IMR-90 (cell line): ENCODE measurements around the gene RFXANK. TPM values are rescaled to one million over a fixed set of nuclear protein-coding genes. Genes with fewer than 3 reads are reported as not detected.

Experiments
- ATAC-seq: fragments of 200-7000 bp; cut with Tn5 transposase; 2 replicates; pipeline ENCODE4 v1.9.1; 2020; ENCODE audit warnings: low read depth, mild to moderate bottlenecking, moderate library complexity
- BruUV-seq: library from RNA; stranded (reverse); fragments of 400-500 nt; replicated peaks from 2 replicates; lab custom pipeline; 2021; lab: Mats Ljungman, UMichigan
- CTCF ChIA-PET: fragments of 300-600 bp; formaldehyde crosslinking; extraction: SDS; loops from one replicate; lab custom pipeline; 2021; ENCODE audit warnings: antibody characterized with exemption; lab: Yijun Ruan, JAX
- POLR2A ChIA-PET: fragments of 300-600 bp; sonication (Branson Sonifier 250); formaldehyde crosslinking; loops from one replicate; lab custom pipeline; 2022; ENCODE audit warnings: antibody characterized with exemption; ENCODE audit not compliant: unreplicated experiment; lab: Charles Lee
- DNase-seq: peaks from one replicate; pipeline ENCODE4 v3.0.0; 2013
- H2AFZ ChIP-seq: replicated peaks from 2 replicates; pipeline ENCODE3; 2013; ENCODE audit warnings: low read length, mild to moderate bottlenecking; ENCODE audit not compliant: poor library complexity
- H2AK5ac ChIP-seq: 2 replicates; pipeline ENCODE4 v1.6.1; 2013; ENCODE audit warnings: low read depth, low read length, inconsistent platforms
- H2AK9ac ChIP-seq: replicated peaks from 2 replicates; pipeline ENCODE3; 2013; ENCODE audit warnings: mild to moderate bottlenecking, low read depth, low read length, moderate library complexity; ENCODE audit not compliant: poor library complexity
- H2BK120ac ChIP-seq: 2 replicates; pipeline ENCODE4 v1.6.1; 2013; ENCODE audit warnings: low read depth, low read length, inconsistent platforms
- H2BK15ac ChIP-seq: 3 replicates; pipeline ENCODE4 v1.6.1; 2013; ENCODE audit warnings: low read depth, low read length, inconsistent platforms
- H2BK20ac ChIP-seq: 2 replicates; pipeline ENCODE4 v1.6.1; 2013; ENCODE audit warnings: low read depth, mild to moderate bottlenecking, inconsistent platforms, low read length, moderate library complexity
- H2BK5ac ChIP-seq: 2 replicates; pipeline ENCODE4 v1.6.1; 2013; ENCODE audit warnings: mild to moderate bottlenecking, low read depth, low read length, inconsistent platforms; ENCODE audit not compliant: poor library complexity, severe bottlenecking
- H3K14ac ChIP-seq: replicated peaks from 2 replicates; pipeline ENCODE4 v1.6.1; 2013; ENCODE audit warnings: low read depth, low read length, inconsistent platforms
- H3K18ac ChIP-seq: 2 replicates; pipeline ENCODE4 v1.6.1; 2013; ENCODE audit warnings: low read depth, low read length, control low read depth
- H3K23ac ChIP-seq: 2 replicates; pipeline ENCODE4 v1.6.1; 2013; ENCODE audit warnings: low read depth, low read length, inconsistent platforms
- H3K27ac ChIP-seq: 2 replicates; pipeline ENCODE4 v1.5.1; 2013; ENCODE audit warnings: mild to moderate bottlenecking, control low read depth, low read length; ENCODE audit not compliant: insufficient read depth
- H3K27me3 ChIP-seq: 2 replicates; pipeline ENCODE4 v1.6.1; 2013; ENCODE audit warnings: low read length; ENCODE audit not compliant: control insufficient read depth, insufficient read depth
- H3K36me3 ChIP-seq: 2 replicates; pipeline ENCODE4 v1.6.1; 2013; ENCODE audit warnings: low read length, mixed read lengths; ENCODE audit not compliant: control insufficient read depth, insufficient read depth
- H3K4ac ChIP-seq: 2 replicates; pipeline ENCODE4 v1.6.1; 2013; ENCODE audit warnings: low read depth, low read length, inconsistent platforms
- H3K4me1 ChIP-seq: 2 replicates; pipeline ENCODE4 v1.6.1; 2013; ENCODE audit warnings: low read length, mixed read lengths; ENCODE audit not compliant: control insufficient read depth, insufficient read depth
- H3K4me2 ChIP-seq: 2 replicates; pipeline ENCODE4 v1.6.1; 2013; ENCODE audit warnings: low read depth, mild to moderate bottlenecking, control low read depth, low read length, moderate library complexity
- H3K4me3 ChIP-seq: 2 replicates; pipeline ENCODE4 v1.5.1; 2013; ENCODE audit warnings: low read depth, mild to moderate bottlenecking, control low read depth, low read length, moderate library complexity; ENCODE audit not compliant: insufficient read depth
- H3K56ac ChIP-seq: 2 replicates; pipeline ENCODE4 v1.6.1; 2013; ENCODE audit warnings: low read length, inconsistent platforms; ENCODE audit not compliant: insufficient read depth; ENCODE audit errors: extremely low read depth
- H3K79me1 ChIP-seq, 2 experiments: 2 replicates each; pipeline ENCODE4 v1.6.1; 2013; ENCODE audit warnings: low read length in 2 of 2, inconsistent platforms in 1 of 2, low read depth in 1 of 2
- H3K9ac ChIP-seq: 2 replicates; pipeline ENCODE4 v1.6.1; 2013; ENCODE audit warnings: low read depth, low read length, control low read depth
- H3K9me1 ChIP-seq: 2 replicates; pipeline ENCODE4 v1.6.1; 2013; ENCODE audit warnings: low read length, inconsistent platforms; ENCODE audit not compliant: insufficient read depth
- H3K9me3 ChIP-seq: 2 replicates; pipeline ENCODE4 v1.6.1; 2013; ENCODE audit warnings: low read length; ENCODE audit not compliant: control insufficient read depth, insufficient read depth
- H4K20me1 ChIP-seq: 2 replicates; pipeline ENCODE4 v1.6.1; 2013; ENCODE audit warnings: low read length, inconsistent platforms; ENCODE audit not compliant: insufficient read depth
- H4K5ac ChIP-seq: 2 replicates; pipeline ENCODE4 v1.6.1; 2013; ENCODE audit warnings: mild to moderate bottlenecking, low read depth, low read length, control low read depth
- H4K8ac ChIP-seq, 2 experiments: 2 replicates each; pipeline ENCODE4 v1.6.1; 2013; ENCODE audit warnings: low read depth in 2 of 2, low read length in 2 of 2, control low read depth in 1 of 2, inconsistent platforms in 1 of 2
- H4K91ac ChIP-seq: 2 replicates; pipeline ENCODE4 v1.6.1; 2013; ENCODE audit warnings: low read depth, low read length, inconsistent platforms; ENCODE audit not compliant: insufficient read depth
- BHLHE40 ChIP-seq: fragments of 150-350 bp; IDR thresholded peaks from 2 replicates; pipeline ENCODE4 v1.6.1; 2016; ENCODE audit warnings: mild to moderate bottlenecking, low read depth, low read length
- CEBPB ChIP-seq: IDR thresholded peaks from 2 replicates; pipeline ENCODE4 v1.6.1; 2012; ENCODE audit warnings: low read depth, low read length, improper control_type of control experiment
- CHD1 ChIP-seq: IDR thresholded peaks from 2 replicates; pipeline ENCODE4 v1.6.1; 2012; ENCODE audit warnings: low read depth, low read length, improper control_type of control experiment
- FOS ChIP-seq: fragments of 150-350 bp; IDR thresholded peaks from 2 replicates; pipeline ENCODE4 v1.6.1; 2016; ENCODE audit warnings: low read depth, low read length
- MAFK ChIP-seq: IDR thresholded peaks from 2 replicates; pipeline ENCODE4 v1.6.1; 2012; ENCODE audit warnings: low read depth, low read length, improper control_type of control experiment
- MAZ ChIP-seq: IDR thresholded peaks from 2 replicates; pipeline ENCODE4 v1.6.1; 2012; ENCODE audit warnings: low read depth, mild to moderate bottlenecking, low read length, improper control_type of control experiment, moderate library complexity, borderline replicate concordance
- MXI1 ChIP-seq: IDR thresholded peaks from 2 replicates; pipeline ENCODE4 v1.6.1; 2012; ENCODE audit warnings: low read depth, mild to moderate bottlenecking, low read length, moderate library complexity, borderline replicate concordance
- POLR2A ChIP-seq: IDR thresholded peaks from 2 replicates; pipeline ENCODE4 v1.6.1; 2012; ENCODE audit warnings: mild to moderate bottlenecking, low read depth, low read length
- RAD21 ChIP-seq: IDR thresholded peaks from 2 replicates; pipeline ENCODE4 v1.6.1; 2012; ENCODE audit warnings: low read length, improper control_type of control experiment
- RCOR1 ChIP-seq: IDR thresholded peaks from 2 replicates; pipeline ENCODE4 v1.6.1; 2012; ENCODE audit warnings: mild to moderate bottlenecking, low read length, improper control_type of control experiment; ENCODE audit not compliant: insufficient replicate concordance
- RFX5 ChIP-seq: IDR thresholded peaks from 2 replicates; pipeline ENCODE4 v1.8.0; 2012; ENCODE audit warnings: low read depth, mild to moderate bottlenecking, low read length, moderate library complexity
- SMC3 ChIP-seq: fragments of 150-350 bp; IDR thresholded peaks from 2 replicates; pipeline ENCODE4 v1.6.1; 2016; ENCODE audit warnings: low read depth, mild to moderate bottlenecking, antibody characterized with exemption, low read length, moderate library complexity
- WGBS, 2 experiments: methylation state at CpG; one replicate each; pipeline versions ENCODE4 v1.1.5 to v1.1.7; 2013; ENCODE audit warnings: missing lambda C conversion rate in 2 of 2; ENCODE audit not compliant: insufficient read length in 1 of 2; ENCODE audit errors: extremely low coverage in 2 of 2; 5-methylcytosine and 5-hydroxymethylcytosine counted together
- dilution Hi-C: fragments of 300-500 bp; cut with HindIII; formaldehyde crosslinking; loops from one replicate; pipeline ENCODE4 v1.14.3; 2018; ENCODE audit warnings: low sequenced_read_pairs; ENCODE audit not compliant: unreplicated experiment
- in situ Hi-C: fragments of 300-500 bp; cut with MboI; formaldehyde crosslinking; loops from 3 replicates; pipeline ENCODE4 v1.14.3; 2019; ENCODE audit warnings: low sequenced_read_pairs, inconsistent platforms, mixed read lengths
- intact Hi-C: fragments of 100-400 bp; cut with micrococcal nuclease; formaldehyde crosslinking; loops from 2 replicates; pipeline ENCODE4 v1.10.0; 2022
- polyA plus RNA-seq, 3 experiments: library from polyadenylated mRNA; depleted of rRNA; stranded (reverse); fragments of >200 nt; gene quantifications; 2 replicates each; pipeline ENCODE4 v1.2.3, GENCODE V29; 2012; ENCODE audit warnings: low replicate concordance in 1 of 3
- total RNA-seq: library from RNA; depleted of rRNA; stranded (reverse); fragments of >200 nt; gene quantifications from 2 replicates; pipeline ENCODE4 v1.2.3, GENCODE V29; 2012
- TF ChIP-seq, protein P1 (sequence below): fragments of 150-350 bp; IDR thresholded peaks from 2 replicates; pipeline ENCODE4 v1.6.1; 2016; ENCODE audit warnings: low read depth, mild to moderate bottlenecking, low read length, moderate library complexity, borderline replicate concordance
- TF ChIP-seq, protein P2 (sequence below): conservative IDR thresholded peaks from 2 replicates; pipeline ENCODE4 v1.5.1; 2012; ENCODE audit warnings: mild to moderate bottlenecking, low read depth, low read length, improper control_type of control experiment
- TF ChIP-seq, protein P3 (sequence below): fragments of 150-350 bp; IDR thresholded peaks from 2 replicates; pipeline ENCODE4 v1.6.1; 2017; ENCODE audit warnings: mild to moderate bottlenecking, antibody characterized with exemption, low read length, low read depth

Gene RFXANK
- total and polyA plus RNA-seq, 2 of the 4 experiments (the other 2 are of a cell fraction), result 68.3 to 97.8 TPM

DNA sequence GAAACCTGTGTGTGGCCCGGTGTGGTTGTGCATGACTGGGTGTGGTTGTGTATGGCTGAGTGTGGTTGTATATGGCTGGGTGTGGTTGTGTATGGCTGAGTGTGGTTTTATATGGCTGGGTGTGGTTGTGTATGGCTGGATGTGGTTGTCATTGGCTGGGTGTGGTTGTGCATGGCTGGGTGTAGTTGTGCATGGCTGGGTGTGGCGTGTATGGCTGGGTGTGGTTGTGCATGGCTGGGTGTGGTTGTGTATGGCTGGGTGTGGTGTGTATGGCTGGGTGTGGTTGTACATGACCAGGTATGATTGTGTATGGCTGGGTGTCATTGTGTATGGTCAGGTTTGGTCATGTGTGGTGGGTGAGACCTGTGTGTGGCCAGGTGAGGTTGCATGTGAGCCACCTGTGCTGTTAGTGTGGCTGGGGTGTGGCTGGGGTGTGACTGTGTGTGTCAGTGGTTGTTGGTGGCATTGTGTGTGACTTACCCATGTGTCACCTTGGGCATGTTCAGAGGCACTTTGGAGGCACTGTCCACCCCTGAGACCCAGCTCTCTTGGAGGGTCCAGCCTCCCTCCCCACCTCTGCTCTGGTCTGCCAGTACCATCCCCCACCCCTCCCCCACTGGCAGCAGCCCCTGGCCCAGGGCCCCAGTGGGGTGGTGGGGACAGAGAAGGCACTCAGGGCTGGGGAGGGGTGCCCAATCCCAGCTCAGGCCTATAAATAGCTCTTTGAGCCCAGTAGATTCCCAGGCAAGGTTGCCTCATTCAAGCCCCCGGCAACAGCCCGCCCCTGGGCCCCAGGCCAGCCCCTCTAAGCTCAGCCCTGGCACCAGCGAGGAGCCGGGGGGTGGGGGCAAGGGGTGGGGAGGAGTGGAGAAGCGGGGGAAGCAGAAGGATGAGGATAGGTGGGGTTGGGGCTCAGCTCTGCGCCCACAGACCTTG lies 15.8 kb downstream of the RFXANK start:
- Histone ChIP-seq H2BK15ac (no peak overlapping the region), H2AK5ac (no peak overlapping the region), H3K9ac (no peak overlapping the region), H3K36me3 (no peaks in the 10 kb centered on the region), H3K56ac (no peak overlapping the region), H3K27ac (no peak overlapping the region), H4K5ac (no peak overlapping the region), H2AFZ (no peak overlapping the region), H3K4me1 (no peaks in the 10 kb centered on the region), H3K79me1 (peaks cover 0 to 2% of the 10 kb centered on the region in 2 experiments; a peak in 3 of 4 replicates), H4K8ac (no peak overlapping the region), H4K91ac (no peak overlapping the region), H3K23ac (no peak overlapping the region), H4K20me1 (no peaks in the 10 kb centered on the region), H3K4ac (no peak overlapping the region), H3K4me3 (no peak overlapping the region), H3K18ac (no peak overlapping the region), H3K27me3 (peaks cover 28% of the 10 kb centered on the region), H2AK9ac (no peak overlapping the region), H2BK120ac (no peak overlapping the region), H2BK20ac (no peak overlapping the region), H3K4me2 (no peak overlapping the region), H2BK5ac (no peak overlapping the region), H3K9me3 (no peaks in the 10 kb centered on the region), H3K14ac (no peak overlapping the region), H3K9me1 (no peaks in the 10 kb centered on the region)
- in situ Hi-C loops (no loop called here), intact Hi-C loops (no loop called here), dilution Hi-C loops (no loop called here)
- ATAC-seq (no peak), DNase-seq (no peak)
- no TSS peak for BruUV-seq
- CTCF ChIA-PET, result no interaction called here
- POLR2A ChIA-PET, result no interaction called here
- WGBS, 2 experiments, result 100% methylated on average over 1 of the region's 8 CpGs; no CpG with 5 or more reads in 1 of the 2 experiments
- TF ChIP-seq FOS, result no peak
- TF ChIP-seq CEBPB, result no peak
- TF ChIP-seq POLR2A, result no peak
- TF ChIP-seq BHLHE40, result no peak
- no peak for TF ChIP-seq CHD1
- no peak for TF ChIP-seq RFX5
- no peak for TF ChIP-seq SMC3
- no peak for TF ChIP-seq MAFK
- TF ChIP-seq, protein P1, sequence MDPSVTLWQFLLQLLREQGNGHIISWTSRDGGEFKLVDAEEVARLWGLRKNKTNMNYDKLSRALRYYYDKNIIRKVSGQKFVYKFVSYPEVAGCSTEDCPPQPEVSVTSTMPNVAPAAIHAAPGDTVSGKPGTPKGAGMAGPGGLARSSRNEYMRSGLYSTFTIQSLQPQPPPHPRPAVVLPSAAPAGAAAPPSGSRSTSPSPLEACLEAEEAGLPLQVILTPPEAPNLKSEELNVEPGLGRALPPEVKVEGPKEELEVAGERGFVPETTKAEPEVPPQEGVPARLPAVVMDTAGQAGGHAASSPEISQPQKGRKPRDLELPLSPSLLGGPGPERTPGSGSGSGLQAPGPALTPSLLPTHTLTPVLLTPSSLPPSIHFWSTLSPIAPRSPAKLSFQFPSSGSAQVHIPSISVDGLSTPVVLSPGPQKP, result no peak
- no peak for TF ChIP-seq RAD21
- TF ChIP-seq, protein P2, sequence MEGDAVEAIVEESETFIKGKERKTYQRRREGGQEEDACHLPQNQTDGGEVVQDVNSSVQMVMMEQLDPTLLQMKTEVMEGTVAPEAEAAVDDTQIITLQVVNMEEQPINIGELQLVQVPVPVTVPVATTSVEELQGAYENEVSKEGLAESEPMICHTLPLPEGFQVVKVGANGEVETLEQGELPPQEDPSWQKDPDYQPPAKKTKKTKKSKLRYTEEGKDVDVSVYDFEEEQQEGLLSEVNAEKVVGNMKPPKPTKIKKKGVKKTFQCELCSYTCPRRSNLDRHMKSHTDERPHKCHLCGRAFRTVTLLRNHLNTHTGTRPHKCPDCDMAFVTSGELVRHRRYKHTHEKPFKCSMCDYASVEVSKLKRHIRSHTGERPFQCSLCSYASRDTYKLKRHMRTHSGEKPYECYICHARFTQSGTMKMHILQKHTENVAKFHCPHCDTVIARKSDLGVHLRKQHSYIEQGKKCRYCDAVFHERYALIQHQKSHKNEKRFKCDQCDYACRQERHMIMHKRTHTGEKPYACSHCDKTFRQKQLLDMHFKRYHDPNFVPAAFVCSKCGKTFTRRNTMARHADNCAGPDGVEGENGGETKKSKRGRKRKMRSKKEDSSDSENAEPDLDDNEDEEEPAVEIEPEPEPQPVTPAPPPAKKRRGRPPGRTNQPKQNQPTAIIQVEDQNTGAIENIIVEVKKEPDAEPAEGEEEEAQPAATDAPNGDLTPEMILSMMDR, result no peak
- TF ChIP-seq MAZ, result no peak
- TF ChIP-seq MXI1, result no peak
- no peak for TF ChIP-seq RCOR1
- TF ChIP-seq, protein P3, sequence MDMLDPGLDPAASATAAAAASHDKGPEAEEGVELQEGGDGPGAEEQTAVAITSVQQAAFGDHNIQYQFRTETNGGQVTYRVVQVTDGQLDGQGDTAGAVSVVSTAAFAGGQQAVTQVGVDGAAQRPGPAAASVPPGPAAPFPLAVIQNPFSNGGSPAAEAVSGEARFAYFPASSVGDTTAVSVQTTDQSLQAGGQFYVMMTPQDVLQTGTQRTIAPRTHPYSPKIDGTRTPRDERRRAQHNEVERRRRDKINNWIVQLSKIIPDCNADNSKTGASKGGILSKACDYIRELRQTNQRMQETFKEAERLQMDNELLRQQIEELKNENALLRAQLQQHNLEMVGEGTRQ, result no peak
